ENCODE data around the gene UPF2. TPM values are rescaled to one million over a fixed set of nuclear protein-coding genes. Genes with fewer than 3 reads are reported as not detected.
A peak's percentile ranks its signal among the peaks of the same experiment; 100 is the strongest.

UPF2 gene
- total and polyA plus RNA-seq, 2 of the 13 experiments (the other 11 are each of a cell fraction or from before 2014, with no cell fraction given), result 6.2 to 14.5 TPM

GRCh38 chr10:12042797-12043651, at the start of gene UPF2 (continued):
- TF ChIP-seq, protein P1, sequence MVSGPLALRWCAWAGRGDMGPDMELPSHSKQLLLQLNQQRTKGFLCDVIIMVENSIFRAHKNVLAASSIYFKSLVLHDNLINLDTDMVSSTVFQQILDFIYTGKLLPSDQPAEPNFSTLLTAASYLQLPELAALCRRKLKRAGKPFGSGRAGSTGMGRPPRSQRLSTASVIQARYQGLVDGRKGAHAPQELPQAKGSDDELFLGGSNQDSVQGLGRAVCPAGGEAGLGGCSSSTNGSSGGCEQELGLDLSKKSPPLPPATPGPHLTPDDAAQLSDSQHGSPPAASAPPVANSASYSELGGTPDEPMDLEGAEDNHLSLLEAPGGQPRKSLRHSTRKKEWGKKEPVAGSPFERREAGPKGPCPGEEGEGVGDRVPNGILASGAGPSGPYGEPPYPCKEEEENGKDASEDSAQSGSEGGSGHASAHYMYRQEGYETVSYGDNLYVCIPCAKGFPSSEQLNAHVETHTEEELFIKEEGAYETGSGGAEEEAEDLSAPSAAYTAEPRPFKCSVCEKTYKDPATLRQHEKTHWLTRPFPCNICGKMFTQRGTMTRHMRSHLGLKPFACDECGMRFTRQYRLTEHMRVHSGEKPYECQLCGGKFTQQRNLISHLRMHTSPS (CRISPR knock-in tag; IDR thresholded peaks at IDR 0.05; ENCODE audit: low read depth), result no peak
- TF ChIP-seq NR2F1 (CRISPR knock-in tag; IDR thresholded peaks at IDR 0.05) (no peak), ZNF354B (CRISPR knock-in tag; IDR thresholded peaks at IDR 0.05) (no peak), HMG20B (CRISPR knock-in tag; conservative IDR thresholded peaks at IDR 0.05) (no peak), NR3C1 (CRISPR knock-in tag; IDR thresholded peaks at IDR 0.05) (no peak), RXRA (CRISPR knock-in tag; IDR thresholded peaks at IDR 0.05) (peak; percentile 62), CCDC6 (CRISPR knock-in tag; IDR thresholded peaks at IDR 0.05) (no peak), ZNF710 (CRISPR knock-in tag; IDR thresholded peaks at IDR 0.05; ENCODE audit: borderline replicate concordance) (0 out of 2 replicates have a peak, but pooled peaks have one; percentile 6), ZNF605 (CRISPR knock-in tag; IDR thresholded peaks at IDR 0.05) (no peak), ATM (IDR thresholded peaks at IDR 0.05; ENCODE audit: borderline replicate concordance) (no peak), XBP1 (CRISPR knock-in tag; IDR thresholded peaks at IDR 0.05) (no peak), ZNF367 (CRISPR knock-in tag; IDR thresholded peaks at IDR 0.05; ENCODE audit: borderline replicate concordance) (no peak), JUNB (CRISPR knock-in tag; IDR thresholded peaks at IDR 0.05; ENCODE audit: borderline replicate concordance) (no peak), KLF6 (CRISPR knock-in tag; IDR thresholded peaks at IDR 0.05) (no peak), ZNF138 (CRISPR knock-in tag; IDR thresholded peaks at IDR 0.05; ENCODE audit: low read depth) (no peak)
- TF ChIP-seq, protein P2, sequence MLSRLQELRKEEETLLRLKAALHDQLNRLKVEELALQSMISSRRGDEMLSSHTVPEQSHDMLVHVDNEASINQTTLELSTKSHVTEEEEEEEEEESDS (CRISPR knock-in tag; IDR thresholded peaks at IDR 0.05; ENCODE audit: borderline replicate concordance), result no peak
- TF ChIP-seq, protein P3, sequence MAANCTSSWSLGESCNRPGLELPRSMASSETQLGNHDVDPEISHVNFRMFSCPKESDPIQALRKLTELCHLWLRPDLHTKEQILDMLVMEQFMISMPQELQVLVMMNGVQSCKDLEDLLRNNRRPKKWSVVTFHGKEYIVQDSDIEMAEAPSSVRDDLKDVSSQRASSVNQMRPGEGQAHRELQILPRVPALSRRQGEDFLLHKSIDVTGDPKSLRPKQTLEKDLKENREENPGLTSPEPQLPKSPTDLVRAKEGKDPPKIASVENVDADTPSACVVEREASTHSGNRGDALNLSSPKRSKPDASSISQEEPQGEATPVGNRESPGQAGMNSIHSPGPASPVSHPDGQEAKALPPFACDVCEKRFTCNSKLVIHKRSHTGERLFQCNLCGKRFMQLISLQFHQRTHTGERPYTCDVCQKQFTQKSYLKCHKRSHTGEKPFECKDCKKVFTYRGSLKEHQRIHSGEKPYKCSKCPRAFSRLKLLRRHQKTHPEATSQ (CRISPR knock-in tag; IDR thresholded peaks at IDR 0.05; ENCODE audit: borderline replicate concordance), result no peak
- TF ChIP-seq, protein P4, sequence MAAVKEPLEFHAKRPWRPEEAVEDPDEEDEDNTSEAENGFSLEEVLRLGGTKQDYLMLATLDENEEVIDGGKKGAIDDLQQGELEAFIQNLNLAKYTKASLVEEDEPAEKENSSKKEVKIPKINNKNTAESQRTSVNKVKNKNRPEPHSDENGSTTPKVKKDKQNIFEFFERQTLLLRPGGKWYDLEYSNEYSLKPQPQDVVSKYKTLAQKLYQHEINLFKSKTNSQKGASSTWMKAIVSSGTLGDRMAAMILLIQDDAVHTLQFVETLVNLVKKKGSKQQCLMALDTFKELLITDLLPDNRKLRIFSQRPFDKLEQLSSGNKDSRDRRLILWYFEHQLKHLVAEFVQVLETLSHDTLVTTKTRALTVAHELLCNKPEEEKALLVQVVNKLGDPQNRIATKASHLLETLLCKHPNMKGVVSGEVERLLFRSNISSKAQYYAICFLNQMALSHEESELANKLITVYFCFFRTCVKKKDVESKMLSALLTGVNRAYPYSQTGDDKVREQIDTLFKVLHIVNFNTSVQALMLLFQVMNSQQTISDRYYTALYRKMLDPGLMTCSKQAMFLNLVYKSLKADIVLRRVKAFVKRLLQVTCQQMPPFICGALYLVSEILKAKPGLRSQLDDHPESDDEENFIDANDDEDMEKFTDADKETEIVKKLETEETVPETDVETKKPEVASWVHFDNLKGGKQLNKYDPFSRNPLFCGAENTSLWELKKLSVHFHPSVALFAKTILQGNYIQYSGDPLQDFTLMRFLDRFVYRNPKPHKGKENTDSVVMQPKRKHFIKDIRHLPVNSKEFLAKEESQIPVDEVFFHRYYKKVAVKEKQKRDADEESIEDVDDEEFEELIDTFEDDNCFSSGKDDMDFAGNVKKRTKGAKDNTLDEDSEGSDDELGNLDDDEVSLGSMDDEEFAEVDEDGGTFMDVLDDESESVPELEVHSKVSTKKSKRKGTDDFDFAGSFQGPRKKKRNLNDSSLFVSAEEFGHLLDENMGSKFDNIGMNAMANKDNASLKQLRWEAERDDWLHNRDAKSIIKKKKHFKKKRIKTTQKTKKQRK (IDR thresholded peaks at IDR 0.05; ENCODE audit: low read length), result no peak
